Thymus (tissue), 11 donors: Measurements from ENCODE around the gene RXRA. TPM values are rescaled to one million over a fixed set of nuclear protein-coding genes. Genes with fewer than 3 reads are reported as not detected.

ENCODE experiments used
- DNase-seq, 9 donors: peaks; one replicate each; pipeline ENCODE4 v3.0.0-alpha.2; 2013; ENCODE audit warnings: low spot score in 9 of 9, low read depth in 6 of 9, missing footprints in 1 of 9
- H3K27ac ChIP-seq, 2 donors: one replicate each; pipeline ENCODE4 v1.5.1; 2013; ENCODE audit warnings: control low read depth in 1 of 2, low read depth in 1 of 2, low read length in 1 of 2, mild to moderate bottlenecking in 1 of 2, moderate library complexity in 1 of 2
- H3K27me3 ChIP-seq, 2 donors: one replicate each; pipeline ENCODE4 v1.5.1; 2013; ENCODE audit warnings: low read length in 1 of 2; ENCODE audit not compliant: control insufficient read depth in 2 of 2, insufficient read depth in 1 of 2
- H3K36me3 ChIP-seq, 2 donors: one replicate each; pipeline ENCODE4 v1.5.1; 2013; ENCODE audit warnings: low read length in 1 of 2, mild to moderate bottlenecking in 1 of 2, moderate library complexity in 1 of 2; ENCODE audit not compliant: control insufficient read depth in 2 of 2, insufficient read depth in 2 of 2
- H3K4me1 ChIP-seq, 2 donors: one replicate each; pipeline ENCODE4 v1.5.1; 2013; ENCODE audit warnings: low read length in 2 of 2; ENCODE audit not compliant: control insufficient read depth in 2 of 2, insufficient read depth in 2 of 2
- H3K4me3 ChIP-seq, 2 donors: one replicate each; pipeline ENCODE4 v1.5.1; 2013; ENCODE audit warnings: low read length in 2 of 2, control low read depth in 1 of 2, mild to moderate bottlenecking in 1 of 2
- H3K9me3 ChIP-seq, 2 donors: one replicate each; pipeline ENCODE4 v1.5.1; 2013; ENCODE audit warnings: low read length in 1 of 2, mild to moderate bottlenecking in 1 of 2; ENCODE audit not compliant: control insufficient read depth in 2 of 2, insufficient read depth in 1 of 2
- WGBS: extraction: QIAGEN DNeasy Blood & Tissue Kit; methylation state at CpG from one replicate; pipeline ENCODE4 v1.1.7; 2013; 5-methylcytosine and 5-hydroxymethylcytosine counted together
- polyA plus RNA-seq: library from polyadenylated mRNA; stranded (reverse); fragments of 200-250 nt; gene quantifications from one replicate; pipeline ENCODE4 v1.2.3, GENCODE V29; 2013
- total RNA-seq: library from RNA; stranded (reverse); fragments of 120-200 nt; gene quantifications from one replicate; pipeline ENCODE4 v1.2.4, GENCODE V29; 2013
- donor health status: healthy.

The RXRA gene
- total and polyA plus RNA-seq, 2 donors = 7.0 to 20.4 TPM

- peaks cover 3 to 11% of the 10 kb centered on the region in 2 donors for H3K4me1 ChIP-seq
- no peak for DNase-seq
- H3K27me3 ChIP-seq = no peaks in the 10 kb centered on the region
- 95% methylated on average over 21 of the region's 21 CpGs for WGBS
- H3K36me3 ChIP-seq = no peaks in the 10 kb centered on the region
- no peak overlapping the region for H3K27ac ChIP-seq
- H3K4me3 ChIP-seq = no peak overlapping the region
- H3K9me3 ChIP-seq = no peaks in the 10 kb centered on the region
Observed at GRCh38 chr9:134365115-134365596, 38.9 kb downstream of the RXRA start.

GRCh38 chr9:134365791-134366222 is 39.6 kb downstream of the RXRA start:
- Histone ChIP-seq H3K27ac (no peak overlapping the region), H3K27me3 (no peaks in the 10 kb centered on the region), H3K4me3 (no peak overlapping the region), H3K36me3 (no peaks in the 10 kb centered on the region), H3K4me1 (peaks cover 3 to 11% of the 10 kb centered on the region in 2 donors), H3K9me3 (no peaks in the 10 kb centered on the region)
- 51% methylated on average over 14 of the region's 14 CpGs for WGBS
- no peak for DNase-seq

DNA sequence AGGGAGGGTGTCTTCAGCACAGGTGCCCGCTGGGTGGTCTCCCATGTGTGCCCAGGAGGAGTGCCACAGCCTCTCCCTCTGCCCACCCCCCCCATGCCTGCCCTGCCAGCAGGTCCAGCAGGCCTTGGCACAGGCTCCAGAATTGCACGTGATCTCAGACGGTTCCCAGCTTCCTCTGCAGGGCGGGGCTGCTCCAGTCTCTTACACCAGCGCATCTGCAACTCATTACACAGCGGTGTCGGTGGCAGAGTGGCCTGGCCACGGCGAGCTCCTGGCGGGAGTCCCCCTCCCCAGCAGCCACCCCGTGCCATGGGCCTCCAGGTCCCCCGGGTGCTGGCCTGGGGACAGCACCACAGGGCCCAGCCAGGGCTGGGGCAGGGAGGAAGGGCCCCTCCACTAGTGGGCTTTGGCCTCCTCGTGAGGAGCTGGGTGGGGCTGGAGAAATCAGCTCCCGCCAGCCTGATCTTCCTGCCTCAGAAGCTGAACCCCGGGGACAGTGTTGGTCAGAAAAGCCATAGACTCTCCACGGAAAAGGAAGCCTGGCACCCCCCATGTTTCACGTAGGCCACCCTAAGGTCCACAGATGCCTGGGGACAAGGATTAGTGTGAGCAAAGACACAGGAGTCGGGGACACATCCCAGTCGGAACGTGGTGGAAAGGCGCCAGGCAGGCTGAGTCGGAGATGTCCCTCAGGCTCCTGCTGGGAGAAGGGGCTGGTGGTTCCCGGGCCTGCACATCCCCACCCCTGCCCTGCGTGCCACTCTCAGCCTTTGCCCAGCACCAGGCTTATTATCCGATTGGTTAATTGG is 40.2 kb downstream of the RXRA start:
- no peak overlapping the region for H3K4me3 ChIP-seq
- no peaks in the 10 kb centered on the region for H3K9me3 ChIP-seq
- H3K36me3 ChIP-seq = no peaks in the 10 kb centered on the region
- no peak for DNase-seq
- WGBS = 57% methylated on average over 25 of the region's 25 CpGs
- H3K4me1 ChIP-seq = peaks cover 3 to 11% of the 10 kb centered on the region in 2 donors
- H3K27ac ChIP-seq = no peak overlapping the region
- no peaks in the 10 kb centered on the region for H3K27me3 ChIP-seq

DNA sequence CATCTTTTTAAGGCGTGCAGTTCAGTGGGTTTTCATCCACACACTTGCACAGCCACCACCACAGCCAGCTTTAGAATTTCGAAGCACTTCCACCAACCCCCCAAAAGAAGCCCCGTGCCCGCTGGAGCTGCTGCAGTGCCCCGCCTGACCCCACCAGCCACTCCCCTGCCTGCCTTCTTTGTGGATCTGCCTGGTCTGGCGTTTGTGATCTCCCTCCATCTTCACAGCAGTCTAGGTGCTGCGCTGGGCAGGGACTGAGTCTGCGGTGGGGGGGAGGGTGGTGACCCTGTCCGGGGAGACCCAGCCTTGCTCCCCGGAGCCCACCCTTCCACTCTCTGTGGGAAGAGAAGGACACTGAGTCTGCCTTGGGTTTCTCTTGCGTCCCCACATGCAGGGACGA is 40.8 kb downstream of the RXRA start:
- no peaks in the 10 kb centered on the region for H3K27me3 ChIP-seq
- H3K36me3 ChIP-seq = no peaks in the 10 kb centered on the region
- no peaks in the 10 kb centered on the region for H3K9me3 ChIP-seq
- H3K4me1 ChIP-seq = peaks cover 3 to 11% of the 10 kb centered on the region in 2 donors
- whole genome bisulfite sequencing = 96% methylated on average over 12 of the region's 12 CpGs
- no peak overlapping the region for H3K4me3 ChIP-seq
- no peak for DNase-seq
- H3K27ac ChIP-seq = no peak overlapping the region

DNA sequence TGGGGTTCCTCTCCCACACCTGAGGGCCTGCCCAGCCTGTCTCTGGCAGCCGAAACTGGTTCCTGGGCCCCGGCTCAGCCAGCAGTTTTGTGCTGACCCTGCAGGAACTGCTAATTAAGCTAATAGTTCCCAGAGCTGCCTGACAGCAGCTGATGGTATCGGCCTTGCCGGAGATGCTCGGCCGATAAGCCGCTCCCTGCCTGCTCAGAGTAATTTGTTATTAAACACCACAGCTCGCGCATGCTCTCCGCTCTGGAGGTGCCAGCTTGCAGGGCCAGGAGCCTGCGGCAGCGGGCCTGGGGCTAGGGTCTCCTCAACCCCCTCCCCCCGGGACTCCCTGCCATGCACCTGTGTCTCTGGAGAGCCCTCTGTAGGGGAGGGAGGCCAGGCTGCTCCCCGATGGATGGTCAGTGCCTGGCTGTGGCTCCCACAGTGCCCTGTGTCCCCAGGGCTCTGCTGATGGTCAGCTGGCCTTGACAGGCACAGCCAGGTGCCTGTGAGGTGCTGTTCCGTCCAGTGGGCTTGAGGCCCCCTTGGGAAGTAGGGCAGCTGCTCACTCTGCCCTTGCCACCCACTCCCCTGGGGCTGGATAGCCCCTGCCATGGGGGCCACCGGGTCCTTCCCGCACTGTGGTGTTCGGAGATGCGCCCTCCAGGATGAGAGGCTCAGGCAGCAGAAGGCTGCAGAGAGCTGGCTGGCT is 41.7 kb downstream of the RXRA start:
- Histone ChIP-seq H3K27me3 (no peaks in the 10 kb centered on the region), H3K27ac (no peak overlapping the region), H3K4me3 (no peak overlapping the region), H3K4me1 (peaks cover 3 to 11% of the 10 kb centered on the region in 2 donors), H3K9me3 (no peaks in the 10 kb centered on the region), H3K36me3 (no peaks in the 10 kb centered on the region)
- WGBS = 96% methylated on average over 19 of the region's 19 CpGs
- no peak for DNase-seq

GRCh38 chr9:134368571-134368970 is 42.3 kb downstream of the RXRA start:
- WGBS = 89% methylated on average over 3 of the region's 3 CpGs

DNA sequence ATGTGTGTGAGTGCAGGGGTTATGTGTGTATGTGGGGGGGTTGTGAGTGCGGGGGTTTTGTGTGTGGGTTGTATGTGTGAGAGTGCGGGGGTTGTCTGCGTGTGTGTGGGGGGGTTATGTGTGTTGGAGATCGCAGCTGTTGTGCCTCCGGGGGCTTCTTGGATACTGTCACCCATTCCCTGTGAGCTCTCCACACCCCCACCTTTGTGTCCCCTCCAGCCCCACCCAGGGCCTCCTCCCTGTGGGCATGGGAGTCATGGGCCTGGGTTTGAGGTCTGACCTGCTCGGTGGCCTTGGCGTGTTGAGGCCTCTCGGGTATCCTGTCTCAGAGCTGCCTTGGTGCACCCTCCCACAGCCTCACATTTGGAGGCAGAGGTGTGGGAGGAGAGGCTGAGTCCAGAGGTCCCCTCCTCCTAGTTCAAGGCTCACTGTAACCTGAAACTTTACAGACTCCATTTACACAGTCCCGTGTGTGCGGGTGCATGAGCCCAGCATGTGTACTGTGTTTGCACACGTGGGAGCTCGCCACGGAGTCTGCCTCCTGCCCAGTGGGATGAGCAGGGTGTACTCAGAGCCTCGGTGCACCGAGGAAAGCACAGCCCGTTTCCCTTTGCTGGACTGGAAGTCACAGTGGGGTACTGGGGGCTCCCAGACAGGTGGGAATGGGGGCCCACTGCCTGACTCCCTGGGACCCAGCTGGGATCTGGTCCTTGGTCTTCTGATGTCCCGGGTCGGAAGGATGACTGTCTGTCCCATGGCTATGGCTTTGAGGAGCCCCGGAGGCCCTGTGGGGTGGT is 43.4 kb downstream of the RXRA start:
- H3K4me1 ChIP-seq = peaks cover 3 to 14% of the 10 kb centered on the region in 2 donors
- H3K27me3 ChIP-seq = no peaks in the 10 kb centered on the region
- H3K27ac ChIP-seq = no peak overlapping the region
- H3K36me3 ChIP-seq = no peaks in the 10 kb centered on the region
- 95% methylated on average over 19 of the region's 19 CpGs for WGBS
- no peak overlapping the region for H3K4me3 ChIP-seq
- DNase-seq = no peak
- H3K9me3 ChIP-seq = no peaks in the 10 kb centered on the region

More at GRCh38 chr9:134368571-134368970, 42.3 kb downstream of the RXRA start:
- no peaks in the 10 kb centered on the region for H3K36me3 ChIP-seq
- DNase-seq = no peak
- no peaks in the 10 kb centered on the region for H3K27me3 ChIP-seq
- H3K27ac ChIP-seq = no peak overlapping the region
- H3K4me3 ChIP-seq = no peak overlapping the region
- no peaks in the 10 kb centered on the region for H3K9me3 ChIP-seq
- peaks cover 3 to 11% of the 10 kb centered on the region in 2 donors for H3K4me1 ChIP-seq

DNA sequence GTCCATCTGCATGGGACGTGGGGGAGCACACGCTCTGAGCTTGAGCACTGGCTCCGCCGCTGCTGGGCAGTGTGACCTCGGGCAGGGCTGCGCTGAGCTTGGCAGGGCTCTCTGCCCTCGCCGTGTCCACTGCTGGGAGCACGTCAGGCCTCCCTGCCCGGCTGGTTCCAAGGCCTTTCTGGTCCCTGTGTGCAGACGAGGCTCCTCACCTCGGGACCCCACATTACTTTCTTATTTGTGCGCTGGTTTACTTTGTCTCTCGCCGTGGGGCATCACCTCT is 43.9 kb downstream of the RXRA start:
- no peak overlapping the region for H3K27ac ChIP-seq
- DNase-seq = no peak
- H3K9me3 ChIP-seq = no peaks in the 10 kb centered on the region
- peaks cover 3 to 16% of the 10 kb centered on the region in 2 donors for H3K4me1 ChIP-seq
- H3K27me3 ChIP-seq = no peaks in the 10 kb centered on the region
- 96% methylated on average over 15 of the region's 15 CpGs for whole genome bisulfite sequencing
- H3K4me3 ChIP-seq = no peak overlapping the region
- H3K36me3 ChIP-seq = no peaks in the 10 kb centered on the region

DNA sequence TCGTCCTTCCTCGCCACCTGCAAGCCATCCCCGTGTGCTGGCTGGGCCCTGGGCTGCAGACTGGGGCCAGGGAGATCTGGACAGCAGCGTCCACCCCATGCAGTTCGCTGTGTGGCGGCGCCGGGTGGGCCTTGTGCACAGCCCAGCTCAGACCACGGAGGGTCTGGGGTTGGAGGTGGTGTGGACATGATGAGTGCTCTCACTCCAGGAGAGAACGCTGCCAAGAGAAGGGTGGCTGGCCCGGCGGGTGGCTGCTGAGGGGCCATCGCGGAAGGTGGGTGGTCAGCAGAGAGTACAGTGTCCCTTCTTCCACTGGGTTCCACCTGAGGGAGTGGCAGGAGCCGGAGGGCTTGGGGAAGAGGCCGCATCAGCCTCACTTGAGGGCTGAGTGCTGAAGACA is 44.4 kb downstream of the RXRA start:
- no peak for DNase-seq
- WGBS = 97% methylated on average over 16 of the region's 16 CpGs
- H3K27me3 ChIP-seq = peaks cover 0 to 3% of the 10 kb centered on the region in 2 donors
- H3K36me3 ChIP-seq = no peaks in the 10 kb centered on the region
- H3K27ac ChIP-seq = no peak overlapping the region
- no peak overlapping the region for H3K4me3 ChIP-seq
- H3K9me3 ChIP-seq = no peaks in the 10 kb centered on the region
- H3K4me1 ChIP-seq = peaks cover 3 to 18% of the 10 kb centered on the region in 2 donors
